SK-MEL-5 (cell line): ENCODE measurements around the gene CCR5. TPM values are rescaled to one million over a fixed set of nuclear protein-coding genes. Genes with fewer than 3 reads are reported as not detected.
"Not testable (repeated sequence)": the region's sequence is repeated elsewhere in the genome, so short reads cannot be mapped to it uniquely, and the experiment has no call there.

Experiments used
- DNase-seq: peaks from one replicate; pipeline ENCODE4 v3.0.0-alpha.2; 2016; ENCODE audit warnings: low read depth, low spot score
- in situ Hi-C: cut with HindIII; loops from 2 replicates; pipeline ENCODE4 v1.10.0; 2016; ENCODE audit warnings: low sequenced_read_pairs, high pct_unique_total_duplicates, low pct_unique_long_range_greater_than_20kb
- polyA plus RNA-seq, 2 experiments: library from polyadenylated mRNA; depleted of rRNA; stranded (reverse); fragments of >200 nt; gene quantifications; 2 replicates each; pipeline ENCODE4 v1.2.3, GENCODE V29; 2015
- total RNA-seq: library from RNA; depleted of rRNA; stranded (reverse); fragments of >200 nt; shearing (Covaris generic); gene quantifications from 2 replicates; pipeline ENCODE4 v1.2.3, GENCODE V29; 2014; rRNA removed

CCR5 gene
- total RNA-seq, result not detected in 2 replicates
- not detected in 2 replicates for polyA plus RNA-seq (2015; cell fraction: cytosol; rRNA removed)
- not detected in 2 replicates for polyA plus RNA-seq (2015; cell fraction: nucleus; rRNA removed)

- DNase-seq, result no peak
- in situ Hi-C loops, result no loop called here
These were observed at the start of gene CCR5 for GRCh38 chr3:46370839-46371518. Gene CCR5, plus strand, starts transcription at chr3:46370946. Its CDS starts 1,957 bp downstream, at chr3:46372903.

GRCh38 chr3:46321461-46322104, 49.2 kb upstream of the CCR5 start:
- in situ Hi-C loops, result no loop called here
- no peak for DNase-seq

GRCh38 chr3:46324036-46324435, 46.7 kb upstream of the CCR5 start:
- in situ Hi-C loops, result no loop called here
- no peak for DNase-seq

GRCh38 chr3:46325645-46326300, 45.0 kb upstream of the CCR5 start:
- in situ Hi-C loops, result no loop called here
- no peak for DNase-seq

GRCh38 chr3:46330676-46331075, 40.1 kb upstream of the CCR5 start:
- DNase-seq, in situ Hi-C loops: not testable (repeated sequence)

- in situ Hi-C loops, result no loop called here
- DNase-seq, result no peak
These were observed 35.8 kb upstream of the CCR5 start for GRCh38 chr3:46334741-46335478.

GRCh38 chr3:46335541-46335940, 35.2 kb upstream of the CCR5 start:
- in situ Hi-C loops, result no loop called here

GRCh38 chr3:46337911-46338310, 32.8 kb upstream of the CCR5 start:
- in situ Hi-C loops, result no loop called here
- no peak for DNase-seq

More at GRCh38 chr3:46335541-46335940, 35.2 kb upstream of the CCR5 start:
- DNase-seq, result no peak

GRCh38 chr3:46338840-46339239, 31.9 kb upstream of the CCR5 start:
- no peak for DNase-seq
- in situ Hi-C loops, result no loop called here

- in situ Hi-C loops, result no loop called here
These were observed 26.3 kb upstream of the CCR5 start for GRCh38 chr3:46344476-46344875.

GRCh38 chr3:46348823-46349482, 21.8 kb upstream of the CCR5 start:
- DNase-seq, result no peak
- in situ Hi-C loops, result no loop called here

More at GRCh38 chr3:46344476-46344875, 26.3 kb upstream of the CCR5 start:
- no peak for DNase-seq

GRCh38 chr3:46349484-46350261, 21.1 kb upstream of the CCR5 start:
- DNase-seq, result no peak
- in situ Hi-C loops, result no loop called here

GRCh38 chr3:46350262-46350565, 20.5 kb upstream of the CCR5 start:
- in situ Hi-C loops, result no loop called here
- DNase-seq, result no peak

GRCh38 chr3:46351646-46352045, 19.1 kb upstream of the CCR5 start:
- no peak for DNase-seq
- in situ Hi-C loops, result no loop called here

GRCh38 chr3:46353090-46353489, 17.7 kb upstream of the CCR5 start:
- DNase-seq, result no peak
- in situ Hi-C loops, result no loop called here

- in situ Hi-C loops, result no loop called here
- no peak for DNase-seq
These were observed 16.9 kb upstream of the CCR5 start, which contains the start of gene CCR2 for GRCh38 chr3:46353647-46354410. Gene CCR2, plus strand, starts transcription at chr3:46354111. Its CDS starts 3,417 bp downstream, at chr3:46357528.
